Stimulated activated effector memory CD8-positive, alpha-beta T cell treated with anti-CD3 and anti-CD28 coated beads, Interleukin-12 subunit alpha, Interleukin-12 subunit beta, amount 100 ng/mL, for 72 hours (primary cell): ENCODE measurements around the gene PDE6B.

Experiments used
- ATAC-seq: fragments of 150-1000 bp; cut with Tn5 transposase; 2 replicates; pipeline ENCODE4 v1.10.0; 2021
- DNase-seq, 2 donors: peaks; one replicate each; pipeline ENCODE4 v3.0.0; 2021 to 2022; ENCODE audit warnings: low spot score in 2 of 2
- H3K27ac Mint-ChIP-seq: one replicate; pipeline ENCODE4 v1.8.0; 2022; ENCODE audit warnings: mild to moderate bottlenecking, mixed read lengths
- H3K36me3 Mint-ChIP-seq: one replicate; pipeline ENCODE4 v1.8.0; 2022; ENCODE audit warnings: mild to moderate bottlenecking, mixed read lengths
- H3K4me1 Mint-ChIP-seq: one replicate; pipeline ENCODE4 v1.8.0; 2022; ENCODE audit warnings: mixed read lengths
- H3K4me3 Mint-ChIP-seq: one replicate; pipeline ENCODE4 v1.8.0; 2022; ENCODE audit warnings: mild to moderate bottlenecking, mixed read lengths
- H3K9me3 Mint-ChIP-seq: one replicate; pipeline ENCODE4 v1.8.0; 2022; ENCODE audit warnings: mixed read lengths

Gene PDE6B

GRCh38 chr4:653831-654502, 28.6 kb downstream of the PDE6B start:
- no peak for ATAC-seq
- Mint-ChIP-seq H3K36me3 (no peaks in the 10 kb centered on the region), H3K9me3 (no peaks in the 10 kb centered on the region), H3K4me1 (peaks cover under 1% of the 10 kb centered on the region), H3K27ac (no peak overlapping the region), H3K4me3 (no peak overlapping the region)
- no peak for DNase-seq

DNA sequence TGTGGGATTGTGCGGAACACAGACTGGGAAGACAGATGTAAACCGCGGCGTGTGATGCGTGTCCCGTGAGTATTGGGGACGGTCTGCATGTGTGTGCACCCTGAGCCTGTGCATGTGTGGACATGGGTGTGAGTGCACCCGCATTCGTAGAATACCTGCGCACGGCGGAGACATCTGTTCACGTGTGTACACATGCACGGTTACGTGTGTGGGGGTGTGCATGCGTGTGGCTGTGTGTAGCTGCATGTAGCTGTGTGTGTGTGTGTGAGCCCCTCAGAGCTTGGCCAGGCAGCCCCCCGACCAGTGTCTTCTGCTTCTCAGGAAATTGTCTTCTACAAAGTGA, 29.1 kb downstream of the PDE6B start:
- Mint-ChIP-seq H3K4me1 (peaks cover 5% of the 10 kb centered on the region), H3K27ac (no peak overlapping the region), H3K4me3 (no peak overlapping the region), H3K36me3 (no peaks in the 10 kb centered on the region), H3K9me3 (no peaks in the 10 kb centered on the region)
- no peak for ATAC-seq
- no peak for DNase-seq

- no peak overlapping the region for H3K27ac Mint-ChIP-seq
- no peak for ATAC-seq
- DNase-seq: no peak
- H3K36me3 Mint-ChIP-seq: no peaks in the 10 kb centered on the region
- no peak overlapping the region for H3K4me3 Mint-ChIP-seq
- H3K9me3 Mint-ChIP-seq: no peaks in the 10 kb centered on the region
- peaks cover 8% of the 10 kb centered on the region for H3K4me1 Mint-ChIP-seq
These were observed 29.6 kb downstream of the PDE6B start for GRCh38 chr4:654871-655463.

DNA sequence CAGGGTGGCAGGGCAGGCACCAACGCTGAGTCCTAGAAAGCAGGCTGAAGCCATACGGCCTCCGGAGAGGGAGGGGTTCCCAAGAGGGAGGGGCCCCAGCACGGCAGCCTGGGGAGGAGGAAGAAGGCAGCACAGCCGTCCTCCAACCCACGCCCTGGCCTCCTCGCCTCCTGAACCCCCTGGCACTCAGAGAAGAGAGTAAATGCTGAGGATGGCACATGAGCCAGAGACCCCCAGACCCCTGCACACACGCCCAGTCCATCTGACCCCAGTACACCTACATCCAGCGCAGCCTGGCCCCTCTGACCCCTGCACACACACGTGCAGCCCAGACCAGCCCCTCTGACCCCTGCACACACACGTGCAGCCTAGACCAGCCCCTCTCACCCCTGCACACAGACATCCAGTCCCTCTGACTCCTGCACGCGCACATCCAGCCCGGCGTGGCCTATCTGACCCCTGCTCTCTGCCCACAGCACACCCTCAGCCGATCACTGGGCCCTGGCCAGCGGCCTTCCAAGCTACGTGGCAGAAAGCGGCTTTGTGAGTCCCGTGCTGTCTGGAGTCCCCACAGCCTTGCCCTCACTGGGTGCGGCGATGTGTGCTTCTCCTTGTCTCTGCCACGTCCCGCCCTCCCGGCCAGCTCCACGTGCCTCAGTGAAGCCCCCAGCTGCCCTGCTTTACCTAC, 30.2 kb downstream of the PDE6B start:
- no peaks in the 10 kb centered on the region for H3K9me3 Mint-ChIP-seq
- H3K4me3 Mint-ChIP-seq: no peak overlapping the region
- DNase-seq (no peak), ATAC-seq (no peak)
- H3K4me1 Mint-ChIP-seq: peaks cover 8% of the 10 kb centered on the region
- no peaks in the 10 kb centered on the region for H3K36me3 Mint-ChIP-seq
- H3K27ac Mint-ChIP-seq: no peak overlapping the region

GRCh38 chr4:656436-657337, 31.3 kb downstream of the PDE6B start:
- Mint-ChIP-seq H3K36me3 (no peaks in the 10 kb centered on the region), H3K9me3 (no peaks in the 10 kb centered on the region), H3K4me1 (peaks cover 8% of the 10 kb centered on the region), H3K27ac (no peak overlapping the region), H3K4me3 (no peak overlapping the region)
- ATAC-seq: no peak
- DNase-seq: no peak

- ATAC-seq (no peak), DNase-seq (no peak)
- no peaks in the 10 kb centered on the region for H3K9me3 Mint-ChIP-seq
- no peak overlapping the region for H3K27ac Mint-ChIP-seq
- H3K4me1 Mint-ChIP-seq: peaks cover 8% of the 10 kb centered on the region
- no peak overlapping the region for H3K4me3 Mint-ChIP-seq
- H3K36me3 Mint-ChIP-seq: no peaks in the 10 kb centered on the region
These were observed 32.0 kb downstream of the PDE6B start for GRCh38 chr4:657338-657833.

DNA sequence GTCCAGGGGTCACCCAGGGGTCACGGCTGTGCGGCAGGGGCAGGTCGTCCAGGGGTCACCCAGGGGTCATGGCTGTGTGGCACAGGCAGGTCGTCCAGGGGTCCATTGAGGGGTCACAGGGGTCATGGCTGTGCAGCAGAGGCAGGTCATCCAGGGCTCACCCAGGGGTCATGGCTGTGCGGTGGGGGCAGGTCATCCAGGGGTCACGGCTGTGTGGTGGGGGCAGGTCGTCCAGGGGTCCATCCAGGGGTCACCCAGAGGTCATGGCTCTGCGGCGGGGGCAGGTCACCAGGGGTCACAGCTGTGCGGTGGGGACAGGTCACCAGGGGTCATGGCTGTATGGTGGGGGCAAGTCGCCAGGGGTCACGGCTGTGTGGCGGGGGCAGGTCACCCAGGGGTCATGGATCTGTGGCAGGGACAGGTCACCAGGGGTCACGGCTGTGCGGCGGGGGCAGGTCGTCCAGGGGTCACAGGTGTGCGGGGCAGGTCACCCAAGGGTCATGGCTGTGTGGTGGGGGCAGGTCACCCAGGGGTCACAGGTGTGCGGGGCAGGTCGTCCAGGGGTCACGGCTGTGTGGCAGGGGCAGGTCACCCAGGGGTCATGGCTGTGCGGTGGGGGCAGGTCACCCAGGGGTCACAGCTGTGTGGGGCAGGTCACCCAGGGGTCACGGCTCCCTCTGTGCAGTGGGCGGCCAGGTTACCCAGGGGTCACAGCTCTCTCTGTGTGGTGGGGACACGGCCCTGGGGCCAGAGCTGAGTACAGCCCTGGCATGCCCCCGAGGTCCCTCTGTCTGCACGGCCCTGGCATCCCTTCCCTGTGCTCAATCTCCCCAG, 32.7 kb downstream of the PDE6B start:
- DNase-seq (no peak), ATAC-seq (no peak)
- Mint-ChIP-seq H3K9me3 (no peaks in the 10 kb centered on the region), H3K4me1 (peaks cover 8% of the 10 kb centered on the region), H3K36me3 (no peaks in the 10 kb centered on the region), H3K27ac (no peak overlapping the region), H3K4me3 (no peak overlapping the region)

GRCh38 chr4:658681-659667, 33.6 kb downstream of the PDE6B start:
- no peaks in the 10 kb centered on the region for H3K9me3 Mint-ChIP-seq
- no peaks in the 10 kb centered on the region for H3K36me3 Mint-ChIP-seq
- H3K27ac Mint-ChIP-seq: no peak overlapping the region
- no peak for DNase-seq
- no peak overlapping the region for H3K4me3 Mint-ChIP-seq
- ATAC-seq: no peak
- peaks cover 8% of the 10 kb centered on the region for H3K4me1 Mint-ChIP-seq

GRCh38 chr4:659851-660250, 34.5 kb downstream of the PDE6B start:
- Mint-ChIP-seq H3K4me3 (no peak overlapping the region), H3K4me1 (peaks cover 16% of the 10 kb centered on the region), H3K36me3 (no peaks in the 10 kb centered on the region), H3K9me3 (no peaks in the 10 kb centered on the region), H3K27ac (no peak overlapping the region)
- ATAC-seq: no peak
- DNase-seq: no peak

DNA sequence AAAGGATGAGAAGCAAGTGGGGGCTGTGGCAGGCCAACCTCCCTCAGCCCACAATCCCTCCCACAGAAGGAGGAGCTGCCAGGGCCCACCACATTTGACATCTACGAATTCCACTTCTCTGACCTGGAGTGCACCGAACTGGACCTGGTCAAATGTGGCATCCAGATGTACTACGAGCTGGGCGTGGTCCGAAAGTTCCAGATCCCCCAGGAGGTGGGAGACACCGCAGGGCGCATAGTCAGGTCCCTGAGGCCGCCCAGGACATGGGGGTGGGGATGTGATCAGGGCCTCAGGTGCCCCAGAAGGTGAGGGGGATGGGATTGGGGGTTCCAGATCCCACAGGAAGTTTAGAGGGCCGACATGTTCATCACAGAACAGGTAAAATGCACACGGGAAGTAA, 35.0 kb downstream of the PDE6B start:
- H3K36me3 Mint-ChIP-seq: no peaks in the 10 kb centered on the region
- H3K4me1 Mint-ChIP-seq: peaks cover 20% of the 10 kb centered on the region
- H3K4me3 Mint-ChIP-seq: no peak overlapping the region
- DNase-seq (no peak), ATAC-seq (no peak)
- H3K9me3 Mint-ChIP-seq: no peaks in the 10 kb centered on the region
- no peak overlapping the region for H3K27ac Mint-ChIP-seq

- Mint-ChIP-seq H3K9me3 (no peaks in the 10 kb centered on the region), H3K4me3 (no peak overlapping the region), H3K4me1 (peaks cover 22% of the 10 kb centered on the region), H3K36me3 (no peaks in the 10 kb centered on the region), H3K27ac (peak overlapping the region; percentile 63)
- DNase-seq (no peak), ATAC-seq (no peak)
These were observed 35.9 kb downstream of the PDE6B start for GRCh38 chr4:661231-661630.

GRCh38 chr4:661881-662761, 36.7 kb downstream of the PDE6B start:
- Mint-ChIP-seq H3K27ac (peak overlapping the region; percentile 89), H3K4me3 (peak overlapping the region; percentile 76), H3K36me3 (no peaks in the 10 kb centered on the region), H3K9me3 (no peaks in the 10 kb centered on the region), H3K4me1 (peaks cover 22% of the 10 kb centered on the region)
- DNase-seq: no peak
- no peak for ATAC-seq

GRCh38 chr4:663046-663437, 37.7 kb downstream of the PDE6B start:
- H3K36me3 Mint-ChIP-seq: no peaks in the 10 kb centered on the region
- DNase-seq (no peak), ATAC-seq (no peak)
- peaks cover 22% of the 10 kb centered on the region for H3K4me1 Mint-ChIP-seq
- H3K4me3 Mint-ChIP-seq: peak overlapping the region; percentile 76
- no peaks in the 10 kb centered on the region for H3K9me3 Mint-ChIP-seq
- H3K27ac Mint-ChIP-seq: peak overlapping the region; percentile 89
